ENCODE measurements around the gene KDM2B.
"Not testable (repeated sequence)": the region's sequence is repeated elsewhere in the genome, so short reads cannot be mapped to it uniquely, and the experiment has no call there.

Gene KDM2B

DNA sequence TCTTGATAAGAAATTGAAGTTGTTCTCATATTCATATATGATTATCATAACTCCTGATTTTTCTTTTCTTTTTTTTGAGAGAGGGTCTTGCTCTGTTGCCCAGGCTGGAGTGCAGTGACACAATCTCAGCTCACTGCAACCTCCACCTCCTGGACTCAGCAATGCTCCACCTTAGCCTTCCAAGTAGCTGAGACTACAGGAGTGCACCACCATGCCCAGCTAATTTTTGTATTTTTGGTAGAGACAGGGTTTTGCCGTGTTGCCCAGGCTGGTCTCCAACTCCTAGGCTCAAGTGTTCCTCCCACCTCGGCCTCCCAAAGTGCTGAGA is 2.5 kb upstream of the KDM2B start:
- not testable (repeated sequence) for DNase-seq (ENCODE audit: low spot score)

- no peak for DNase-seq (ENCODE audit: low spot score)
These were observed 1.9 kb upstream of the KDM2B start for GRCh38 chr12:121582583-121583333.

- DNase-seq (ENCODE audit: low spot score), result no peak
These were observed 1.0 kb upstream of the KDM2B start for GRCh38 chr12:121581686-121582429.

DNA sequence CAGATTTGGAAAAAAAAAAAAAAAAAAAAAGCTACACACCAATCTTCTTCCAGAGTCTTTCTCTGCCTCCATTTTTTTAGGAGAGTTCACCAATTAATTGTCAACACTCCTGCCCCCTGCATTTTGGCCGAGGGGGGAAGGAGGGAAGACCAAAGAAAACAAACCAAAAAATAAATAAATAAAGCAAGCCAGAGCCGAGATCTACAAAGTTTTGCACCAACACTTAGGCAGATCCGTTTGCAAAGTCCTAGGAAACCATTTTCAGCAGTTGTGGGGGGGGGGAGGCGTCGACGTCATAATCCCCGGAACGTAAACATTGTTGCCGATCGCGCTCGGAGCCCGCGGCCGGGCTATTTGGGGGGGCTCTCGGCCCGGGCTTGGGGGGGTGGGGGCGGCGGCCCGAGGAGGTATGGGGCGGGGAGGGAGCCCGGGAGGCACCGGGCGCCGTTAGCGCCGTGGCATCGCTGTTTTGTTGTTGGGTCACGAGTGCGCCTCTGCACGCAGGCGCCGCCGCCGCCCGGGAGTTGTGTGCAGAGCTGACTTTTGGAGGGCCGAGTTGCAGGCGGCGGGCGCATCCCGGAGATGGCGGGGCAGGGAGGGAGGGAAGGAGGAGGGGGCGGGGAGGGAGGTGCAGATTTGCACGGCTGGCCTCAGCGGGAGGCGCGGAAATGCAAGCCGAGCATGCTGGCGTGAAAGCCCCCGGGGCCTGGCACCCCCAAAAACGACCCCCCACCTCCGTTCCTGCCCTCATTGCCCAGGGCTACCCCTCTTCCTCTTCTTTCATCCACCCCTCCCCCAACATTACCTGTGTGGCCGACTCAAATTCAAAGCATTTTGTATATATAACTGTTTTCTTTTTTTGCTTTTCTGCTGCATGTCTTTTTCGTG is 598 bp downstream of the KDM2B start:
- no peak for DNase-seq (ENCODE audit: low spot score)

DNA sequence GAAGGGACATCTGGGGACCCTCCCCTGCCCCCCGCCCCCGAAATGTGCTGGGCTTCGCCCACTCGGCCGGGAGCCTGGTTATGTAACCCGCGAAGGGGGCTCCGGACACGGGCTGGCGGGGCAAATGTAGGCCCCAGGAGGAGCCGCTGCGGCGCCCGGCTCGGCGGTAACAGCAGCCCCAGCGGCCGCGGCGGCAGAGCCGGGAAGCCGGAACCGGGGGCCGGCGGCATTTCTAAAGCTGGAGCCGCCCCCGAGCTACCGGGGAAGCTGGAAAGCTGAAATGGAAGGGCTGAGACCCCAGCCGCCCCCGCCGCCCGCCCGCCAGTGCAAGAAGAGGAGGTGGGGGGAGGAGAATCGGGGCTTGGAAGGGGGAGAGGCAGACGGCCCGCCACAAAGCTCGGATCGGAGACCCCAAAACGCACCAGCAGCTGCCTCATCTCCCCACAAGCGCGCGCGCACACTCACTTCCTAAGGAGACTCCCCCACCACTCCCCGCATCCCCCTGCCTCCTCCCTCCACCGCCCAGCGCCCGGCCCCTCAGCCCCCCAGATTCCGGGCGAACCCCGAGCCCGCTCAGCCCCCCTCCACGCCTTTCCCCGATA is 1.5 kb downstream of the KDM2B start:
- DNase-seq (ENCODE audit: low spot score), result no peak

DNA sequence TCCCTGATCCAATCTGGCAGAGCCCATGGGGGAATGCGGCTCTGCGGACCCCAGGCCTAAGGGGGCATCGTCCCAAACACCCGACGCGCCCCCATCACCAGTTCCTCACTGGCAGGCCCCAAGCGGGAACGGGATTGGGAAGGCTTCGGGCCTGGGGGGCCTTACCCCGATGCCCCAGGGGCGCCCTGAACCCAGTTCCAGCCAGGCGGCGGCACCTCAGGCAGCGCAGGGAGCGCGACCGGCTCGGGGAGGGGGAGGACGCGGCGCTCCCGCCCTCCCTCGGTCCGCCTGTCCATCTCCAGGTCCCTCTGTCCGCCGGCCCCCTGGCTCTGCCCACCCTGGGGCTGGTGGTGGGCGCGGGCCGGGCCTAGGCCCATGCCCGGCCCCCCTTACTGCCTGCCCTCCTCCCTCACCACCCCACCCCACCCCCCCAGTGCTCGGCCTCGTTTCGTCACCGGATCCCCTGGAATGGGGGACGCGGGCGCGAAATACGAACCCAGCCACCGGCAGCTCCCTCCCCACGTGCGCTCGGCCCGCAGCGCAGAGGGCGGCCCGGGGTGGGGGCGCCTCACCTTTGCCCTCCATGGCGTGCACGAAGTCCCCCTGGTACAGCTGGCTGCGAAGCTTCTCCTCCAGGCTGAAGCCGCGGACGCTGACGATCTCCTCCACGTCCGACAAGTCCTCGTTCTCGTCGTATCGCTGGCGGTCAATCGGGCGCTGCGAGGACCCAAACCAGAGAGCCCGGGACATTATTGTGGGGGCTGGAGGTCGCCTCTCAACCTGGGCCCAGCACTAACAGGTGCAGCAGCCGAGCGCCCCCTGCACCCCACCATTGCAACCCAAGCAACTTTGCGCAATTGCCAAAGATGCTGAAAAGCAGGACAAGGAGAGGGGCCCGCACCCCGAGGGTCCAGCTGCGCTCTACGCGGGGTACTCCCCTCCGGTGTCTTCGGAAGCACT is 2.3 kb downstream of the KDM2B start:
- DNase-seq (ENCODE audit: low spot score), result no peak

GRCh38 chr12:121577443-121578180 is 3.2 kb downstream of the KDM2B start:
- no peak for DNase-seq (ENCODE audit: low spot score)

DNA sequence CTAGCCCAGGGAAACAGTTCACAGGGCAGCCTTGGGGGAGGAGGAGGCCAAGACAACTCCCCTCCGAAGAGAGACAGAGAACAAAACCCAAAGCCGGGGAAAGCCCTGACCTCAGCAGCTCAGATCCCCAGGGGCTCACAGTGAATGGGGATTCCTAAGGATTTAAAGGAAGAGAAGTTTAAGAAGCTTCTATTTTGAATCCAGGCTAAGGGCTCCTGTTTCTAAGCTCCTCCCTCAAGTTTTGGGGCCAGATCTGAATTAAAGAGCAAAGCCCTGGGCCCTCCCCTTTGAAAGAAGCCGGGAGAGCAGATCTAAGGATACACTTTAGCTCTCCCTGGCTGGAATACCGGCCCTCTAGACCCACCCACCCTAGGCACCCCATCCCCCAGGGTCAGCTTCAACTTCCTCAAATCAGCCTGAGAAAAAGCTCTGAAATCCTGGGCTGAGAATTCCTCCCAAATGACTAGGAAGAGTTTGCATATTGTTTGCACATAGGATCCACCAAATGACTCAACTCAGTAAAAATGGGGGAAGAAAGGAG is 3.9 kb downstream of the KDM2B start:
- no peak for DNase-seq (ENCODE audit: low spot score)

DNA sequence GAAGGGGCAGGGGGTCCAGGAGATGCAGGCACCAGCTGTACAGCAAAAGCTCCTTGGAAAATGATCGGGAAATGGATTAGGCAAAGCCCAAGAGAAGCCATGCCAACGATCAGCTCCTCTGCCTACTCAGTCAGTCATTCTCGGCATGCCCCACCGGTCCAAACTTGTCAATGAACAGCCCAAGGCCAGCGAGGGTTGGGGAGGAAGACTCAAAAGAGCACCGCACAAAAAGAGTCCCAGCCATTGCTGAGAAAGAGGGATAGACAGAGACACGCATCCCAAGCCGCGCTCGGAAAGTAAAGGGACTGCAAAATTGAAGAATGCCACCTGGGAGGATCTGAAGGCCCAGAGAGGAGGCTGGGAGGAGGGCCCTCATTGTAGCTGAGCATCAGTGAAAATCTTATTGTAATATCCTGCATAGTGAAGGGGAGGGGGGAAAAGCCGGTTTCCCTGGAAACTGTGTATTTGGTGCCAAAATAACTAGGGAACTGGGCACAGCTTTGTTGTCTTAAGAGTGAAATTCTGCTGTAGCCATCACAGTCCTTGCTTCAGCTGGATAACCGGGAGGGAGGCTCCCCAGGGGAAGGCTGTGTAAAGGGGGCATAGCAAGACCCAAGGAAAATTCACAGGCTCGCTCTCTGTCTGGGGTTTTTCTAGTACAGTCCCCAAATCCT is 4.7 kb downstream of the KDM2B start:
- DNase-seq (ENCODE audit: low spot score), result no peak

DNA sequence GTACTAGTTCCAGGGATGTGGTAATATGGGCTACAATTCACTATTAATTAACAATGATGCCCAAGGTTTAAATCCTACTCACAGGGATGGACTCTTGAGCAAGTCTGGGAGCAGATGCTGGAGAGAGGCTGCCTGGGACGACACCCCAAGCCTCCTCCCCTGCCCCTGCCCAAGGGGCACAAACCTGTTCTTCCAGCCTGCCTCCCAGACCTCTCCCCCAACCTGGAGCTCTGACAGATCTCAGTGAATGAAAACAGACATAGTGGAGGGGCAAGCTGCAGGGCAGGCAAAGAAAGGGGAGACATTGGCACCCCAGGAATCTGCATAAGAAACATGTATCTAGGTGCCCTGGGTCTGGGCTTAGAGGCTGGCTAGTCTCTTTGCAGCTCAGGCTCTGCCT is 5.8 kb downstream of the KDM2B start:
- DNase-seq (ENCODE audit: low spot score), result no peak

GRCh38 chr12:121574025-121574424 is 6.8 kb downstream of the KDM2B start:
- DNase-seq (ENCODE audit: low spot score), result no peak

DNA sequence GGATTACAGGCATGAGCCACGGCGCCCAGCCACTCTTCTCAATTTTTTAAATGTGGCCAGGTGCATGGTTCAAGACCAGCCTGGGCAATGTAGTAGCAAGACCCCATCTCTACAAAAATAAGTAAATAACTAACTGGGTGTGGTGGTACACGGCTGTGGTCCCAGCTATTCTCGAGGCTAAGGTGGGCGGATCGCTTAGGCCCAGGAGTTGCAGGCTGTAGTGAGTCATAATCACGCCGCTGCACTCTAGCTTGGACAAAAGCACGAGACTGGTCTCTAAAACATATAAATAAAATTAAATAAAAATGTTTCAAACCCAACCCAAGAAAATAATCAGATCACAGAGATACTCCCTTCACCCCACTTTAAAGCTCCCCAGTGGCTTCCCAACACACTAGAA is 8.9 kb downstream of the KDM2B start:
- DNase-seq (ENCODE audit: low spot score), result no peak

GRCh38 chr12:121570467-121571283 is 10.1 kb downstream of the KDM2B start:
- no peak for DNase-seq (ENCODE audit: low spot score)

GRCh38 chr12:121568971-121569751 is 11.7 kb downstream of the KDM2B start:
- DNase-seq (ENCODE audit: low spot score), result no peak

- DNase-seq (ENCODE audit: low spot score), result no peak
These were observed 12.3 kb downstream of the KDM2B start for GRCh38 chr12:121568518-121568917.

- no peak for DNase-seq (ENCODE audit: low spot score)
These were observed 15.7 kb downstream of the KDM2B start for GRCh38 chr12:121565076-121565475.

GRCh38 chr12:121562488-121562887 is 18.3 kb downstream of the KDM2B start:
- no peak for DNase-seq (ENCODE audit: low spot score)

DNA sequence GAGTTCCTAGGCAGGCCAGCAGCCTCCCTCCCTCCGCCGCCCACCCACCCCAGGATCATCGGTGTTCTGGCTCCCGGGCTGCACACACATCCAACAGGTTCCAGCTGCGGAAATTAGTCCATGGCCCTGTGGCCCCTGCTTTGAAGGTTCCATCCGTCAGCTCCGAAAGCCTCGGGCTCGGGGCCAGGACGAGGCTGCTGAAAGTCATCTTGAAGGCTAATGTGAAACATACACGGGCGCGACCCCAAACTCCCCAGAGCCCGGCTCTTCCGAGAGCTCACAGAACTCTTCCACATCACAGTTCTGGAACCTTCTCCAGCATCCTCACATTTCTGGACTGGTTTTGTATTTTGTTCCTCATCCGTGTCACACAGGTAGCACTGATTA is 19.8 kb downstream of the KDM2B start:
- DNase-seq (ENCODE audit: low spot score), result no peak

Data from HuH-7.5 (cell line).